Measurements from ENCODE around the gene KIF1B. TPM values are rescaled to one million over a fixed set of nuclear protein-coding genes. Genes with fewer than 3 reads are reported as not detected.
"Not testable (repeated sequence)": the region's sequence is repeated elsewhere in the genome, so short reads cannot be mapped to it uniquely, and the experiment has no call there.

KIF1B gene
- total and polyA plus RNA-seq, 2 donors (not counting 1 experiment from before 2014, with no cell fraction given), result 3.5 to 16.4 TPM

DNA sequence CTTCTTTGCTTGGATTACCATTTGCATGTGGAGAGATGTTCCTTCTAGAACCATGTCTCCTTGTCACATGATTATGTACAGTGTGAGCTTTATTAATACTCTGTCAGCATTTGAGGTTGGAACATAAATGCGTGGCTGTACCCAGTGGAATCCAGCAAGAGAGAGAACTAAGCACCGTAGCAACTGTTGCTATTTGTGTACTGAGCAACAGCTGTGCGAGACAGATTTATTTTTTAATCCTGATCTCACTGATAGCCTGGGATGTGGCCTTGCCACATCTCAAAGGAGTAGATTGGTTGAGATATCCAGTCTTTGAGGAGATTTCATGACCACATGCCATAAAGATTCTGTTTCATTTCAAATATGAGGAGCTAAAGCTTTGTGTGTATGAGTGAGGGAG lies 43.4 kb downstream of the KIF1B start:
- H3K27ac Mint-ChIP-seq, result no peak overlapping the region

DNA sequence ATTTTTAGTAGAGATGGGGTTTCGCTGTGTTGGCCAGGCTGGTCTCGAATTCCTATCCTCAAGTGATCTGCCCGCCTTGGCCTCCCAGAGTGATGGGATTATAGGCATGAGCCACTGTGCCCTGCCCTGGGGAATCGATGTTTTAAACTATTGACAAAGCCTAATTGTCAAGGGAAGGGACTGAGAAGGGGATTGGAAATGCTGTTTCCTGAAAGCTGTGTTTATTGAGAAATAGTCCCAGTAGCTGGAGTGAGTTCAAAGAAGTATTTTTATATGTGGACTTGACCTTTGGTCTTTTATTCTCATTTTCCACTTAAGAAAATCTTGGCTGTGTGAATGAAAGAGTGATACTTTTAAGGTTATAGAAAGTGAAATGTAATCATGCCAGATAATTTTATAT lies 47.5 kb downstream of the KIF1B start:
- Histone ChIP-seq H3K9me3 (ENCODE audit: control extremely low read depth in 1 of 3, control insufficient read depth in 2 of 3, insufficient read depth in 1 of 3, low read length in 2 of 3) (no peaks in the 10 kb centered on the region), H2AFZ (ENCODE audit: insufficient read depth, low read depth, low read length, poor library complexity, severe bottlenecking) (no peak overlapping the region), H3K27ac (ENCODE audit: low read length in 2 of 2) (no peak overlapping the region), H3K79me2 (ENCODE audit: control insufficient read depth, insufficient read depth, low read length) (no peaks in the 10 kb centered on the region), H3K4me2 (replicated peaks; ENCODE audit: low read depth, low read length, poor library complexity, severe bottlenecking) (no peak overlapping the region), H4K20me1 (ENCODE audit: control insufficient read depth, insufficient read depth, low read length, poor library complexity, severe bottlenecking) (no peaks in the 10 kb centered on the region), H3K4me3 (ENCODE audit: control extremely low read depth in 1 of 5, extremely low read depth in 1 of 5, insufficient read depth in 1 of 5, low read depth in 2 of 5, low read length in 4 of 5) (no peak overlapping the region), H3K36me3 (replicated peaks in 1 of 2; ENCODE audit: control extremely low read depth in 1 of 2, control insufficient read depth in 1 of 2, extremely low read depth in 1 of 2, insufficient read depth in 2 of 2, low read length in 1 of 2) (peaks cover 0 to 1% of the 10 kb centered on the region in 2 experiments), H3K9ac (ENCODE audit: low read length) (no peak overlapping the region), H3K4me1 (ENCODE audit: control insufficient read depth in 2 of 2, insufficient read depth in 2 of 2, low read length in 2 of 2) (no peaks in the 10 kb centered on the region), H3K27me3 (replicated peaks in 1 of 4; ENCODE audit: control extremely low read depth in 1 of 4, control insufficient read depth in 3 of 4, insufficient read depth in 4 of 4, low read length in 3 of 4) (no peaks in the 10 kb centered on the region)
- CTCF ChIA-PET, result no interaction called here
- POLR2A ChIA-PET, result no interaction called here
- Mint-ChIP-seq H3K27me3 (no peaks in the 10 kb centered on the region), H3K4me1 (peaks cover 2% of the 10 kb centered on the region), H3K4me3 (no peak overlapping the region), H3K9me3 (ENCODE audit: insufficient read depth) (no peaks in the 10 kb centered on the region), H3K27ac (no peak overlapping the region)
- DNase-seq (no peak), ATAC-seq (ENCODE audit: low read depth) (no peak)
- TF ChIP-seq, protein P1, sequence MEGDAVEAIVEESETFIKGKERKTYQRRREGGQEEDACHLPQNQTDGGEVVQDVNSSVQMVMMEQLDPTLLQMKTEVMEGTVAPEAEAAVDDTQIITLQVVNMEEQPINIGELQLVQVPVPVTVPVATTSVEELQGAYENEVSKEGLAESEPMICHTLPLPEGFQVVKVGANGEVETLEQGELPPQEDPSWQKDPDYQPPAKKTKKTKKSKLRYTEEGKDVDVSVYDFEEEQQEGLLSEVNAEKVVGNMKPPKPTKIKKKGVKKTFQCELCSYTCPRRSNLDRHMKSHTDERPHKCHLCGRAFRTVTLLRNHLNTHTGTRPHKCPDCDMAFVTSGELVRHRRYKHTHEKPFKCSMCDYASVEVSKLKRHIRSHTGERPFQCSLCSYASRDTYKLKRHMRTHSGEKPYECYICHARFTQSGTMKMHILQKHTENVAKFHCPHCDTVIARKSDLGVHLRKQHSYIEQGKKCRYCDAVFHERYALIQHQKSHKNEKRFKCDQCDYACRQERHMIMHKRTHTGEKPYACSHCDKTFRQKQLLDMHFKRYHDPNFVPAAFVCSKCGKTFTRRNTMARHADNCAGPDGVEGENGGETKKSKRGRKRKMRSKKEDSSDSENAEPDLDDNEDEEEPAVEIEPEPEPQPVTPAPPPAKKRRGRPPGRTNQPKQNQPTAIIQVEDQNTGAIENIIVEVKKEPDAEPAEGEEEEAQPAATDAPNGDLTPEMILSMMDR (IDR thresholded peaks at IDR 0.05), result no peak
- no peak for TF ChIP-seq EZH2 (IDR thresholded peaks at IDR 0.05; ENCODE audit: borderline replicate concordance, insufficient read depth, low read depth, low read length, poor library complexity, severe bottlenecking)
- intact Hi-C loops (cut with micrococcal nuclease), result no loop called here
- WGBS (ENCODE audit: insufficient coverage), result 100% methylated on average over 4 of the region's 4 CpGs

More for the DNA sequence above, 43.4 kb downstream of the KIF1B start:
- H3K4me2 ChIP-seq (replicated peaks; ENCODE audit: low read depth, low read length, poor library complexity, severe bottlenecking), result no peak overlapping the region
- no peaks in the 10 kb centered on the region for H3K27me3 Mint-ChIP-seq
- no peak overlapping the region for H3K9ac ChIP-seq (ENCODE audit: low read length)
- no peak for DNase-seq
- ATAC-seq (ENCODE audit: low read depth), result no peak
- H2AFZ ChIP-seq (ENCODE audit: insufficient read depth, low read depth, low read length, poor library complexity, severe bottlenecking), result no peak overlapping the region
- no peaks in the 10 kb centered on the region for H3K9me3 Mint-ChIP-seq (ENCODE audit: insufficient read depth)
- POLR2A ChIA-PET, result no interaction called here
- no peak overlapping the region for H3K4me3 ChIP-seq (ENCODE audit: control extremely low read depth in 1 of 5, extremely low read depth in 1 of 5, insufficient read depth in 1 of 5, low read depth in 2 of 5, low read length in 4 of 5)
- peaks cover 0 to 4% (median 0%) of the 10 kb centered on the region in 3 donors for H3K9me3 ChIP-seq (ENCODE audit: control extremely low read depth in 1 of 3, control insufficient read depth in 2 of 3, insufficient read depth in 1 of 3, low read length in 2 of 3)
- WGBS (ENCODE audit: insufficient coverage), result 62% methylated on average over 3 of the region's 3 CpGs
- H3K27me3 ChIP-seq (replicated peaks in 1 of 4; ENCODE audit: control extremely low read depth in 1 of 4, control insufficient read depth in 3 of 4, insufficient read depth in 4 of 4, low read length in 3 of 4), result no peaks in the 10 kb centered on the region
- CTCF ChIA-PET, result no interaction called here
- H3K36me3 ChIP-seq (replicated peaks in 1 of 2; ENCODE audit: control extremely low read depth in 1 of 2, control insufficient read depth in 1 of 2, extremely low read depth in 1 of 2, insufficient read depth in 2 of 2, low read length in 1 of 2), result peaks cover 0 to 1% of the 10 kb centered on the region in 2 experiments
- H3K27ac ChIP-seq (ENCODE audit: low read length in 2 of 2), result no peak overlapping the region
- no peaks in the 10 kb centered on the region for H4K20me1 ChIP-seq (ENCODE audit: control insufficient read depth, insufficient read depth, low read length, poor library complexity, severe bottlenecking)
- intact Hi-C loops (cut with micrococcal nuclease), result no loop called here
- no peaks in the 10 kb centered on the region for H3K79me2 ChIP-seq (ENCODE audit: control insufficient read depth, insufficient read depth, low read length)
- TF ChIP-seq, protein P1 (IDR thresholded peaks at IDR 0.05), result no peak
- no peak for TF ChIP-seq EZH2 (IDR thresholded peaks at IDR 0.05; ENCODE audit: borderline replicate concordance, insufficient read depth, low read depth, low read length, poor library complexity, severe bottlenecking)
- no peak overlapping the region for H3K4me3 Mint-ChIP-seq
- peaks cover 2% of the 10 kb centered on the region for H3K4me1 Mint-ChIP-seq
- no peaks in the 10 kb centered on the region for H3K4me1 ChIP-seq (ENCODE audit: control insufficient read depth in 2 of 2, insufficient read depth in 2 of 2, low read length in 2 of 2)

DNA sequence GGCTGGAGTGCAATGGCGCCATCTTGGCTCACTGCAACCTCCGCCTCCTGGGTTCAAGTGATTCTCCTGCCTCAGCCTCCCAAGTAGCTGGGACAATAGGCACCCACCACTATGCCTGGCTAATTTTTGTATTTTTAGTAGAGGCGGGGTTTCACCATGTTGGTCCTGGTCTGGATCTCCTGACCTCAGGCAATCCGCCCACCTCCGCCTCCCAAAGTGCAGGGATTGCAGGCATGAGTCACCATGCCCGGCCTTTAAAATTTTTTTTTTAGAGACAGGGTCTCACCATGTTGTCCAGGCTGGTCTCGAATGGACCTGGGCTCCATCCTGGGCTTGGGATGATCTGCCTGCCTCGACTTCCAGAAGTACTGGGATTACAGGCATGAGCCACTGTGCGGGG lies 49.2 kb downstream of the KIF1B start:
- H3K9ac ChIP-seq (ENCODE audit: low read length); H3K4me3 Mint-ChIP-seq; H3K4me1 Mint-ChIP-seq; H3K4me2 ChIP-seq (replicated peaks; ENCODE audit: low read depth, low read length, poor library complexity, severe bottlenecking); H3K9me3 ChIP-seq (ENCODE audit: control extremely low read depth in 1 of 3, control insufficient read depth in 2 of 3, insufficient read depth in 1 of 3, low read length in 2 of 3); H3K79me2 ChIP-seq (ENCODE audit: control insufficient read depth, insufficient read depth, low read length); H3K9me3 Mint-ChIP-seq (ENCODE audit: insufficient read depth); DNase-seq; H3K4me1 ChIP-seq (ENCODE audit: control insufficient read depth in 2 of 2, insufficient read depth in 2 of 2, low read length in 2 of 2); H2AFZ ChIP-seq (ENCODE audit: insufficient read depth, low read depth, low read length, poor library complexity, severe bottlenecking); intact Hi-C loops (cut with micrococcal nuclease); H3K27ac ChIP-seq (ENCODE audit: low read length in 2 of 2); H3K27me3 Mint-ChIP-seq; H3K4me3 ChIP-seq (ENCODE audit: control extremely low read depth in 1 of 5, extremely low read depth in 1 of 5, insufficient read depth in 1 of 5, low read depth in 2 of 5, low read length in 4 of 5); H4K20me1 ChIP-seq (ENCODE audit: control insufficient read depth, insufficient read depth, low read length, poor library complexity, severe bottlenecking); H3K36me3 ChIP-seq (replicated peaks in 1 of 2; ENCODE audit: control extremely low read depth in 1 of 2, control insufficient read depth in 1 of 2, extremely low read depth in 1 of 2, insufficient read depth in 2 of 2, low read length in 1 of 2); CTCF ChIA-PET; POLR2A ChIA-PET; ATAC-seq (ENCODE audit: low read depth); H3K27me3 ChIP-seq (replicated peaks in 1 of 4; ENCODE audit: control extremely low read depth in 1 of 4, control insufficient read depth in 3 of 4, insufficient read depth in 4 of 4, low read length in 3 of 4); H3K27ac Mint-ChIP-seq: not testable (repeated sequence)
- WGBS (ENCODE audit: insufficient coverage), result 92% methylated on average over 8 of the region's 9 CpGs

Measured in B cell (primary cell).